Naive thymus-derived CD4-positive, alpha-beta T cell (primary cell): ENCODE results near the gene ACTL10. TPM values are rescaled to one million over a fixed set of nuclear protein-coding genes. Genes with fewer than 3 reads are reported as not detected.
A peak's percentile ranks its signal among the peaks of the same experiment; 100 is the strongest.

ENCODE experiments used
- ATAC-seq: fragments of 150-1000 bp; cut with Tn5 transposase; 2 replicates; pipeline ENCODE4 v1.10.0; 2021; ENCODE audit warnings: mild to moderate bottlenecking, moderate library complexity
- CTCF ChIA-PET: fragments of 350-600 bp; sonication (Branson Sonifier 250); formaldehyde crosslinking; loops from one replicate; lab custom pipeline; 2021; ENCODE audit warnings: antibody characterized with exemption; lab: Charles Lee
- POLR2A ChIA-PET: fragments of 350-600 bp; sonication (Branson Sonifier 250); formaldehyde crosslinking; loops from one replicate; lab custom pipeline; 2021; ENCODE audit warnings: antibody characterized with exemption, inconsistent platforms; lab: Charles Lee
- DNase-seq, 9 donors: peaks; one replicate each; pipeline versions ENCODE4 v3.0.0 to v3.0.0-alpha.2; 2020 to 2022; ENCODE audit warnings: mixed read lengths in 1 of 9
- H3K27ac ChIP-seq: one replicate; pipeline ENCODE4 v1.7.0; 2013; ENCODE audit warnings: mild to moderate bottlenecking, low read depth, low read length, moderate library complexity
- H3K27me3 ChIP-seq, 2 donors: one replicate each; pipeline ENCODE4 v1.7.0; 2013; ENCODE audit warnings: low read length in 2 of 2, mild to moderate bottlenecking in 2 of 2, moderate library complexity in 2 of 2; ENCODE audit not compliant: control insufficient read depth in 2 of 2, insufficient read depth in 2 of 2
- H3K36me3 ChIP-seq, 3 experiments: 1 replicate in 2 of 3; 2 replicates in 1 of 3; pipeline ENCODE4 v1.7.0; 2013; ENCODE audit warnings: low read length in 3 of 3, mild to moderate bottlenecking in 3 of 3, moderate library complexity in 1 of 3; ENCODE audit not compliant: insufficient read depth in 3 of 3, control insufficient read depth in 2 of 3
- H3K4me1 ChIP-seq, 2 donors: one replicate each; pipeline ENCODE4 v1.7.0; 2013; ENCODE audit warnings: low read length in 2 of 2, mild to moderate bottlenecking in 2 of 2, moderate library complexity in 1 of 2; ENCODE audit not compliant: control insufficient read depth in 2 of 2, insufficient read depth in 2 of 2
- H3K4me3 ChIP-seq: 2 replicates; pipeline ENCODE4 v1.7.0; 2013; ENCODE audit warnings: mild to moderate bottlenecking, low read length
- H3K9me3 ChIP-seq, 3 experiments: 1 replicate in 2 of 3; 2 replicates in 1 of 3; pipeline ENCODE4 v1.7.0; 2013; ENCODE audit warnings: low read length in 3 of 3; ENCODE audit not compliant: control insufficient read depth in 2 of 3
- H3K27ac Mint-ChIP-seq, 9 donors: one replicate each; pipeline ENCODE4 v1.8.0; 2020 to 2022; ENCODE audit warnings: mixed read lengths in 9 of 9, mild to moderate bottlenecking in 8 of 9, moderate library complexity in 5 of 9, inconsistent platforms in 2 of 9
- H3K27me3 Mint-ChIP-seq, 5 donors: one replicate each; pipeline ENCODE4 v1.8.0; 2021 to 2022; ENCODE audit warnings: mixed read lengths in 5 of 5, mild to moderate bottlenecking in 1 of 5
- H3K36me3 Mint-ChIP-seq, 5 donors: one replicate each; pipeline ENCODE4 v1.8.0; 2020 to 2022; ENCODE audit warnings: mixed read lengths in 5 of 5, mild to moderate bottlenecking in 3 of 5, inconsistent platforms in 1 of 5
- H3K4me1 Mint-ChIP-seq, 7 donors: one replicate each; pipeline ENCODE4 v1.8.0; 2020 to 2022; ENCODE audit warnings: mixed read lengths in 7 of 7, mild to moderate bottlenecking in 3 of 7, inconsistent platforms in 1 of 7
- H3K4me3 Mint-ChIP-seq, 10 donors: one replicate each; pipeline ENCODE4 v1.8.0; 2020 to 2022; ENCODE audit warnings: mild to moderate bottlenecking in 10 of 10, mixed read lengths in 10 of 10, moderate library complexity in 6 of 10, inconsistent platforms in 2 of 10
- H3K9me3 Mint-ChIP-seq, 11 donors: one replicate each; pipeline ENCODE4 v1.8.0; 2020 to 2022; ENCODE audit warnings: mixed read lengths in 11 of 11, mild to moderate bottlenecking in 4 of 11, inconsistent platforms in 1 of 11, moderate library complexity in 1 of 11
- intact Hi-C, 2 donors: fragments of 100-400 bp; cut with micrococcal nuclease; formaldehyde crosslinking; loops; one replicate each; pipeline ENCODE4 v1.15.1; 2023
- polyA plus RNA-seq, 2 donors: library from polyadenylated mRNA; unstranded; fragments of 300-500 nt; fragmentation: Illumina TruSeq; gene quantifications; one replicate each; pipeline ENCODE4 v1.2.3, GENCODE V29; 2021
- total RNA-seq, 6 experiments: library from RNA in 5 of 6; stranded (reverse) in 5 of 6; gene quantifications; 1 replicate in 5 of 6; 2 replicates in 1 of 6; pipeline ENCODE4 v1.2.3 and lab custom pipeline; 2021 to 2026

Gene ACTL10
- total and polyA plus RNA-seq, 7 experiments from 2014 or later, result 0.66 to 4.9 (median 3.2) TPM

DNA sequence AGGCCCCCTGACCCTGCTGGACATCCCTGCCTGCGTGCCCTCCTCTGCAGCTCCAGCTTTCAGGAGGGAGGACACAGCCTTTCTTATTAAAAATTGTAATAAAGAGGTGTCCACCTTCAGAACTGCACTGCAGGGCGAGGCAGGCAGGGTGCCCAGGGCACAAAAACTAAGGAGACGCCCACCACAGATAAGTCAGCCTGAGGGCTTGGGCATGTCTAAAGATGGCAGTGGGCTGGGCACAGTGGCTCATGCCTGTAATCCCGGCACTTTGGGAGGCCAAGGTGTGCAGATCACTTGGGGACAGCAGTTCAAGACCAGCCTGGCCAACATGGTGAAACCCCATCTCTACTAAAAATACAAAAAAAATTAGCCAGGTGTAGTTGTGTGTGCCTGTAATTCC, 11.6 kb upstream of the ACTL10 start:
- H3K4me1 ChIP-seq, result no peaks in the 10 kb centered on the region
- Mint-ChIP-seq H3K36me3 (no peaks in the 10 kb centered on the region), H3K4me3 (no peak overlapping the region), H3K4me1 (peaks cover 0 to 10% (median 3%) of the 10 kb centered on the region in 7 donors), H3K27me3 (no peaks in the 10 kb centered on the region), H3K27ac (no peak overlapping the region), H3K9me3 (no peaks in the 10 kb centered on the region)
- ATAC-seq (no peak), DNase-seq (no peak)
- H3K27ac ChIP-seq, result no peak overlapping the region
- no peak overlapping the region for H3K4me3 ChIP-seq
- no peaks in the 10 kb centered on the region for H3K27me3 ChIP-seq
- intact Hi-C loops, result no loop called here
- ChIA-PET CTCF (interaction anchor here (1.0 kb wide), 1 partner anchor 13 kb away, joined by 4 read pairs; no protein-coding TSS in a partner anchor), POLR2A (interaction anchor here (2.6 kb wide), 1 partner anchor 13 kb away, joined by 12 read pairs; the partner anchor contains the start of gene ACTL10)
- no peaks in the 10 kb centered on the region for H3K9me3 ChIP-seq
- no peaks in the 10 kb centered on the region for H3K36me3 ChIP-seq

- no peaks in the 10 kb centered on the region for H3K36me3 ChIP-seq
- no peaks in the 10 kb centered on the region for H3K9me3 ChIP-seq
- H3K27ac ChIP-seq, result no peak overlapping the region
- H3K36me3 Mint-ChIP-seq, result no peaks in the 10 kb centered on the region
- CTCF ChIA-PET, result interaction anchor here (1.0 kb wide), 1 partner anchor 12 kb away, joined by 4 read pairs; no protein-coding TSS in a partner anchor
- H3K27me3 Mint-ChIP-seq, result no peaks in the 10 kb centered on the region
- DNase-seq (no peak), ATAC-seq (no peak)
- intact Hi-C loops, result no loop called here
- H3K4me3 Mint-ChIP-seq, result no peak overlapping the region
- POLR2A ChIA-PET, result interaction anchor here (0.9 to 1.3 kb wide), 2 partner anchors 8 to 169 kb away, joined by 3 read pairs; no protein-coding TSS in a partner anchor
- H3K4me1 ChIP-seq, result no peaks in the 10 kb centered on the region
- H3K4me1 Mint-ChIP-seq, result peaks cover 0 to 10% (median 3%) of the 10 kb centered on the region in 7 donors
- no peak overlapping the region for H3K4me3 ChIP-seq
- H3K27ac Mint-ChIP-seq, result peak overlapping the region in 1 of 9 donors; percentile 4
- H3K9me3 Mint-ChIP-seq, result no peaks in the 10 kb centered on the region
- no peaks in the 10 kb centered on the region for H3K27me3 ChIP-seq
Measured at GRCh38 chr20:33656010-33656782, 10.5 kb upstream of the ACTL10 start.

DNA sequence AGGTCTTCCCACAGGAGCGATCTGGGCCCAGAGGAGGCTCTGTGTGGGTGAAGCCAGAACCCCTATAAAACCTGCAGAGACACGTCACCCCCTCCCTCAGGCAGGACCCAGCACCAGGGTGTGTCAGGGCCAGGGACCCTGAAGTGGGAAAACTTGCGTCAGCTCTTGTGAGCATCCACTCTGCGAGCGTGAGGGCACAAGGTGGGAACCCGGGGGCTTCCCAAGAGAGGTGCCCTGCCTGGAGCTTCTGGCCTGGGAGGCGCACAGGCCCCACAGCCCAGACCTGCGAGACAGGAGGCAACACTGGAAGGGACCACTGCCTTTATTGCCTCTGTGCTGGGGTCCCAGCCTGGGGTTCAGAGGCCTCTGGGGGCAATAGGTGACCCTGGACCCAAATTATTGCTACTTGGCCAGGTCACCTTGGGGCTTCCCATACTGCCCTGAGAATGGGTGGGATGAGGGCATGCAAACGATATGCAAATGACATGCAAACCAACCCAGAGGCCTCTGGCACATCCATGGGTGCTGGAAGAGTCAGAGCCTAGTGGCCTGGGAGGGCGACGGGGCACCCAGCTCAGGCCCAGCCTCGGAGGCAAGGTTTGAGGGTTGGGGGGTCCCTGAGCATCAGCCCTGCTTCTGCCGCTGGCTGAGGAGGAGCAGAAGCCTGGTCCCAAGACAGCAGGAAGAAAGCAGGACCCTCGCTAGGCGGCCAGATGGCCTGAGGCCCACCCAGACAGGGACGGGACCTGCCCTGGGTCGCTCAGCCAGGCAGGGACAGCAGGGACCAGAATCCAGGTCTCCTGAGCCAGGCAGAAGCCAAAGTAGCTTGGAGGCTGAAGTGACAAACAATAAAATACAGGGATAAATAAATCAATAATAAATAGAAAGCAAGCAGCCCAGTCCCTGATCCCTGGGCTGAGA, 9.7 kb upstream of the ACTL10 start:
- DNase-seq (no peak), ATAC-seq (no peak)
- intact Hi-C loops, result no loop called here
- no peak overlapping the region for H3K27ac ChIP-seq
- POLR2A ChIA-PET, result interaction anchor here (0.9 to 1.3 kb wide), 2 partner anchors 8 to 170 kb away, joined by 3 read pairs; no protein-coding TSS in a partner anchor
- CTCF ChIA-PET, result no interaction called here
- H3K4me1 Mint-ChIP-seq, result peaks cover 0 to 10% (median 4%) of the 10 kb centered on the region in 7 donors
- H3K27me3 Mint-ChIP-seq, result no peaks in the 10 kb centered on the region
- no peaks in the 10 kb centered on the region for H3K9me3 ChIP-seq
- H3K9me3 Mint-ChIP-seq, result no peaks in the 10 kb centered on the region
- no peak overlapping the region for H3K27ac Mint-ChIP-seq
- H3K36me3 Mint-ChIP-seq, result no peaks in the 10 kb centered on the region
- no peak overlapping the region for H3K4me3 Mint-ChIP-seq
- no peak overlapping the region for H3K4me3 ChIP-seq
- no peaks in the 10 kb centered on the region for H3K36me3 ChIP-seq
- no peaks in the 10 kb centered on the region for H3K27me3 ChIP-seq
- H3K4me1 ChIP-seq, result no peaks in the 10 kb centered on the region

DNA sequence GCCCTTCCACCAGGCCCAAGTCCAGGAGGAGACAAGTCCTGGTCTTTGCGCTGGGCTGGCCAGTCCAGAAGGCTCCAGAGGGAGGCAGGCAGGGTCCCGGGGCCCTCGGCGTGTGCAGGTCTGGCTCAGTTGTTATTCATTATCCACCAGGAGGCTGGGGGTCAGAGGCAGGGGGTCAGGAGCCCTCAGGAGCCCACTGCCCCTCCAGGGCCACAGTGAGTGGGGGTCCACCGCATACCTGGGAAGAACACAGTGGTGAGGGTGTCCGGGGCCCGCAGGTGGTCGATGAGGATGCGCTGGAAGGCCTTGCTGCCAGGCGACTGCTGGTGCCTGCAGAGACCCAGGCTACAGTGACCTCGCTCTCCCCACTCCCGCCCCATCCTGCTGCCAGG, 9.0 kb upstream of the ACTL10 start:
- Histone ChIP-seq H3K9me3 (no peaks in the 10 kb centered on the region), H3K4me1 (peaks cover 2 to 6% of the 10 kb centered on the region in 2 donors), H3K27ac (no peak overlapping the region), H3K36me3 (no peaks in the 10 kb centered on the region), H3K4me3 (no peak overlapping the region), H3K27me3 (no peaks in the 10 kb centered on the region)
- ATAC-seq (no peak), DNase-seq (no peak)
- POLR2A ChIA-PET, result interaction anchor here (1.3 kb wide), 1 partner anchor 170 kb away, joined by 3 read pairs; no protein-coding TSS in a partner anchor
- no peak overlapping the region for H3K27ac Mint-ChIP-seq
- H3K36me3 Mint-ChIP-seq, result no peaks in the 10 kb centered on the region
- H3K4me3 Mint-ChIP-seq, result no peak overlapping the region
- H3K27me3 Mint-ChIP-seq, result no peaks in the 10 kb centered on the region
- CTCF ChIA-PET, result no interaction called here
- H3K9me3 Mint-ChIP-seq, result no peaks in the 10 kb centered on the region
- H3K4me1 Mint-ChIP-seq, result peaks cover 2 to 13% (median 3%) of the 10 kb centered on the region in 7 donors
- intact Hi-C loops, result no loop called here

DNA sequence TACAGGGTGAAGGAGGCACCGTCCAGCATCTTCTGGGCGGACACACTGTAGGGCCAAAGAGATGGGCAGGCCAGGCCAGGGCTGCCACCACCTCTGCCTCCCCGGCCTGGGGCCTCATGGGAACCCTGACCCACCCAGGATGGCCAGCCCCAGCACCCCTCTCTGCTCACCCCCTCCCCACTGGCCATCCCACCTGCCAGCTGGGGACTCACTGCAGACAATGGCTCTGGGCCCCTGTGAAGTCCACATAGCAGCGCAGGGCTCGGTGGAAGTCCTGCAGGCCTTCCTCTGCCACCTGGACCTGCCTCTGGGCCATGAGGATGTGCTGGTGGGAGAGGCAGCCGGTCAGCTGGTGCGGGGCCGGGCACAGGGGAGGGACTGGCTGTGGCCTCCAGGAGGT, 8.2 kb upstream of the ACTL10 start:
- Mint-ChIP-seq H3K4me3 (no peak overlapping the region), H3K4me1 (peaks cover 3 to 15% (median 5%) of the 10 kb centered on the region in 7 donors), H3K27ac (no peak overlapping the region), H3K27me3 (no peaks in the 10 kb centered on the region), H3K36me3 (no peaks in the 10 kb centered on the region), H3K9me3 (no peaks in the 10 kb centered on the region)
- ATAC-seq, result no peak
- Histone ChIP-seq H3K36me3 (no peaks in the 10 kb centered on the region), H3K9me3 (no peaks in the 10 kb centered on the region), H3K27me3 (no peaks in the 10 kb centered on the region), H3K4me1 (peaks cover 7 to 8% of the 10 kb centered on the region in 2 donors), H3K4me3 (no peak overlapping the region), H3K27ac (no peak overlapping the region)
- intact Hi-C loops, result no loop called here
- ChIA-PET CTCF (no interaction called here), POLR2A (no interaction called here)
- no peak for DNase-seq

GRCh38 chr20:33658929-33659328, 7.8 kb upstream of the ACTL10 start:
- DNase-seq (no peak), ATAC-seq (no peak)
- H3K9me3 Mint-ChIP-seq, result no peaks in the 10 kb centered on the region
- H3K36me3 ChIP-seq, result no peaks in the 10 kb centered on the region
- intact Hi-C loops, result no loop called here
- no peaks in the 10 kb centered on the region for H3K36me3 Mint-ChIP-seq
- H3K27ac ChIP-seq, result no peak overlapping the region
- peaks cover 0 to 15% (median 6%) of the 10 kb centered on the region in 7 donors for H3K4me1 Mint-ChIP-seq
- H3K27ac Mint-ChIP-seq, result no peak overlapping the region
- no peak overlapping the region for H3K4me3 ChIP-seq
- ChIA-PET POLR2A (no interaction called here), CTCF (no interaction called here)
- H3K4me3 Mint-ChIP-seq, result no peak overlapping the region
- H3K27me3 Mint-ChIP-seq, result no peaks in the 10 kb centered on the region
- H3K27me3 ChIP-seq, result no peaks in the 10 kb centered on the region
- peaks cover 8 to 10% of the 10 kb centered on the region in 2 donors for H3K4me1 ChIP-seq
- H3K9me3 ChIP-seq, result no peaks in the 10 kb centered on the region
